ENCODE measurements around the gene PIGU.

PIGU gene

DNA sequence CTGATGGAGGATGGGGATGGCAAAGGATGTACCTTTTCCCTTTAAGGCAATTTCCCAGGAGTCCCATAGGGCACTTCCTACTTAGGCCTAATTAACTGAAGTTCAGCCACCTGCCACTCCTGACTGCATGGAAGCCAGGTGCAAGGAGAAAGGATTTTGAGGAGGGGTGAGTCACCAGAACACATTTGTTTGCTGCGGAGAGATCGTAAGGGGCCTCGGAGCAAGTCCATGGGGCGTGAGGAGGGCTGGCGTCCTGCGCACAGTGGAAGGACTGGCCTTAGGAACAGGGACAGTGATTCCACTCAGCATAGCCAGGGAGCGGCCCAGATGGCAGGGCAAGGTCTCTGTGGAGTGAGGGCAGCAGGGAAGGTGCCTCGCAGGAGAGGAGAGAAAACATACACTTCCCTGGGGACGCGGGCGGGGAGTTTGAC, 130.1 kb downstream of the PIGU start:
- Histone ChIP-seq H3K27ac (peak overlapping the region; percentile 72), H3K4me3 (ENCODE audit: low read depth, low read length) (peak overlapping the region; percentile 43)
- DNase-seq = peak; percentile 62

DNA sequence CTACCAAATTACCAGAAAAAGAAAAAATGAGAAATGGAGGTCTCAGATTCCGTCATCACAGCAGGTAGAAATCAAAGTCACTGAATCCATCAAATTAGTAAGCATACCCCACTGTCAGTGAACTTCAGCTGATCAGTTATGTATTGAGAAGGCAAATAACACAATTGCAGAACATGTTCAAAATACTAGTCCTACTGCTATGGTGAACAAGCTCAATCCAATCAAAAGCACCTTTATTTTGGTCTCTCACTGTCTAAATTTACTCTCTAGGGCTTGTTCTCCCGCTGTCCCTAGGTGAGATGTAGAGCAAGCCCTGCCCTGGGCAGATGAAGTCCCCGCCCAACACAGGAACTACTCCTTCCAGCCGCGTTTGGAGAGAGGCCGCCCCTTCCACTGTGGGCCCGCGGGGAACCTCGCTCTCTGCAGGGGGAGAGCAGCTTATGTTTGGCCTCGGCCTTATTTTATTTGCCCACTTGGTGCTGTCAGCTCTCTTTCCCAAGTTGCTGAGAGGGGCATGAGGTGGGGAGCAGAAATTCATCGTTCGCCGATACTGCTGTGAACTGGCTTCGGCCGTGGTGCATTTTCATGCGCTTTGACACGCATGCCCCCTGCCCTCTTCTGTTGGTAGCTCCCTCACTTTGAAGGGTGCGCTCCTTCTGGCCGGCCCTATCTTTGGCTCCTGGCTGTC, 132.6 kb downstream of the PIGU start:
- Histone ChIP-seq H3K27ac (no peak overlapping the region), H3K4me3 (ENCODE audit: low read depth, low read length) (no peak overlapping the region), H3K9me3 (ENCODE audit: severe bottlenecking) (no peaks in the 10 kb centered on the region), H3K36me3 (peaks cover 26% of the 10 kb centered on the region), H3K27me3 (ENCODE audit: insufficient read depth, low read depth, severe bottlenecking) (no peaks in the 10 kb centered on the region)
- TF ChIP-seq, protein P1, sequence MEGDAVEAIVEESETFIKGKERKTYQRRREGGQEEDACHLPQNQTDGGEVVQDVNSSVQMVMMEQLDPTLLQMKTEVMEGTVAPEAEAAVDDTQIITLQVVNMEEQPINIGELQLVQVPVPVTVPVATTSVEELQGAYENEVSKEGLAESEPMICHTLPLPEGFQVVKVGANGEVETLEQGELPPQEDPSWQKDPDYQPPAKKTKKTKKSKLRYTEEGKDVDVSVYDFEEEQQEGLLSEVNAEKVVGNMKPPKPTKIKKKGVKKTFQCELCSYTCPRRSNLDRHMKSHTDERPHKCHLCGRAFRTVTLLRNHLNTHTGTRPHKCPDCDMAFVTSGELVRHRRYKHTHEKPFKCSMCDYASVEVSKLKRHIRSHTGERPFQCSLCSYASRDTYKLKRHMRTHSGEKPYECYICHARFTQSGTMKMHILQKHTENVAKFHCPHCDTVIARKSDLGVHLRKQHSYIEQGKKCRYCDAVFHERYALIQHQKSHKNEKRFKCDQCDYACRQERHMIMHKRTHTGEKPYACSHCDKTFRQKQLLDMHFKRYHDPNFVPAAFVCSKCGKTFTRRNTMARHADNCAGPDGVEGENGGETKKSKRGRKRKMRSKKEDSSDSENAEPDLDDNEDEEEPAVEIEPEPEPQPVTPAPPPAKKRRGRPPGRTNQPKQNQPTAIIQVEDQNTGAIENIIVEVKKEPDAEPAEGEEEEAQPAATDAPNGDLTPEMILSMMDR (IDR thresholded peaks at IDR 0.05; ENCODE audit: low read depth, low read length) = no peak
- no peak for DNase-seq

More for the DNA sequence above, 130.1 kb downstream of the PIGU start:
- TF ChIP-seq, protein P1 (IDR thresholded peaks at IDR 0.05; ENCODE audit: low read depth, low read length) = no peak
- peaks cover 1% of the 10 kb centered on the region; the same call in 1 of the 2 replicates for H3K36me3 ChIP-seq
- no peaks in the 10 kb centered on the region for H3K27me3 ChIP-seq (ENCODE audit: insufficient read depth, low read depth, severe bottlenecking)
- no peaks in the 10 kb centered on the region for H3K9me3 ChIP-seq (ENCODE audit: severe bottlenecking)

DNA sequence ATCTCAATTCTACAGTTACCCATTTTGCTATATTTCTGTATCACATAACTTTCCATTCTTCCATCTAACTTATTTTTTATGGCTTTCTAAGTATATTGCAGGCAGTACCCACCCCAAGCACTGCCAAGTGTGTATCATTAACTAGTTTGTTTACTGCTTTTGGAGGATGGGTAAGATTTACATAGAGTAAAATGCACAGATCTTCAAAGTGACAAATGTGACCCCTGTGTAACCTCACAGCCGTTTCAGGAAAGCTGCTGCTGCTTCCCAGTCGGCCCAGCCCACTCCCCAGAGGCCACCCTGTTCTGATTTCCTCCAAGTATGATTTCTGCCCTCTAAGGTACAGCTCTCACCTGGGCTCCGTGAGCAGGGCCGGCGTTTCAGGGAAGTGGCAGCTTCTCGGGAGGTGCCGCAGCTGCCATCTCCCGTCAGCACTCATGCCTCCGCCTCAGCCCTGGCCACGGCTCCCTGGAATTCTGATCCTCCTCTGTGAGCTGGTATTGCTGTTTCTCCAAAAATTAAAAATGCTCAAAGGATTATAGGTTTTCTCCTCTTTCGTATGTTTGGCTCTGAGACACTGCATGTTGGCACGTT, 133.3 kb downstream of the PIGU start:
- DNase-seq = no peak
- no peak overlapping the region for H3K27ac ChIP-seq

DNA sequence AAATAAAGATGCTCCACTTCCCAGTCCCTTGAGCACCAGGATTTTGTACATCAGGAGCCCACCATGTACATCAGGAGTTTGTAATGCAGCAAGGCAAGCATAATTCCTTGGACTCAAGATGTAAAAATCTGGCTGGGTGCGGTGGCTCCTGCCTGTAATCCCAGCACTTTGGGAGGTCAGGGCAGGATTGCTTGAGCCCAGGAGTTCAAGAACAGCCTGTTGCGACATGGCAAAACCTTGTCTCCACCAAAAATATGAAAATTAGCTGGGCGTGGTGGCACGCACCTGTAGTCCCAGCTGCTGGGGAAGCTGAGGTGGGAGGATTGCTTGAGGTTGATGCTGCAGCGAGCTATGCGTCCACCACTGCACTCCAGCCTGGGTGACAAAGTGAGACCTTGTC, 134.5 kb downstream of the PIGU start:
- H3K27ac ChIP-seq = no peak overlapping the region
- no peak for DNase-seq
- H3K27me3 ChIP-seq (ENCODE audit: insufficient read depth, low read depth, severe bottlenecking) = no peaks in the 10 kb centered on the region
- H3K9me3 ChIP-seq (ENCODE audit: severe bottlenecking) = no peaks in the 10 kb centered on the region
- H3K36me3 ChIP-seq = peaks cover 34% of the 10 kb centered on the region
- H3K4me3 ChIP-seq (ENCODE audit: low read depth, low read length) = no peak overlapping the region
- TF ChIP-seq, protein P1 (IDR thresholded peaks at IDR 0.05; ENCODE audit: low read depth, low read length) = no peak

More for the DNA sequence above, 133.3 kb downstream of the PIGU start:
- Histone ChIP-seq H3K9me3 (ENCODE audit: severe bottlenecking) (no peaks in the 10 kb centered on the region), H3K4me3 (ENCODE audit: low read depth, low read length) (no peak overlapping the region), H3K27me3 (ENCODE audit: insufficient read depth, low read depth, severe bottlenecking) (no peaks in the 10 kb centered on the region), H3K36me3 (peaks cover 31% of the 10 kb centered on the region)
- TF ChIP-seq, protein P1 (IDR thresholded peaks at IDR 0.05; ENCODE audit: low read depth, low read length) = no peak

DNA sequence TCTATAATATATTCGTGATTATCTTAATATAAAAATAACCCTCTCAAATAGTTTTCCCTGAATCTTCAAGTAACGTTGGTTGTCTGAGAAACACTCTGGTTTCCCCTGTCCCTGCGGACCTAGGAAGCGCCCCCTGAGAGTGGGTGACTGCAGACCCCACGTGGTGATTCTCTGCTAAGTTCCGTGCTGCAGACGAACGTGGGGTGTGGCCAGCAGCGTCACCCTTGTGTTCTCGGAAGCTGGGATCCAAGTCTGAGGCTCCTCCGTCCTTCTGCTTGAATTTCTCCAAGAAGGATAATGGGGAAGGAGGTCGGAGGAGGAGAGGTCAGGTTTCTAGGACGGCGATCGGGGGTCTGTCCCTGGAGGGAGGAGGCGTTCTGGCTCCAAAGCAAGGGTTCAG, 135.0 kb downstream of the PIGU start:
- DNase-seq = no peak
- Histone ChIP-seq H3K9me3 (ENCODE audit: severe bottlenecking) (no peaks in the 10 kb centered on the region), H3K27me3 (ENCODE audit: insufficient read depth, low read depth, severe bottlenecking) (no peaks in the 10 kb centered on the region), H3K27ac (no peak overlapping the region), H3K4me3 (ENCODE audit: low read depth, low read length) (no peak overlapping the region), H3K36me3 (peaks cover 39% of the 10 kb centered on the region)
- TF ChIP-seq, protein P1 (IDR thresholded peaks at IDR 0.05; ENCODE audit: low read depth, low read length) = no peak
